22Rv1 (cell line): ENCODE data around the gene DHH.

ENCODE experiments used
- ZFX ChIP-seq: fragments of 450-650 bp; IDR thresholded peaks from 2 replicates; pipeline ENCODE4 v1.6.1; 2017; ENCODE audit warnings: antibody characterized with exemption, borderline replicate concordance
- TF ChIP-seq, protein P1 (sequence below): fragments of 450-650 bp; IDR thresholded peaks from 2 replicates; pipeline ENCODE4 v1.5.1; 2017; ENCODE audit warnings: mild to moderate bottlenecking

DNA sequence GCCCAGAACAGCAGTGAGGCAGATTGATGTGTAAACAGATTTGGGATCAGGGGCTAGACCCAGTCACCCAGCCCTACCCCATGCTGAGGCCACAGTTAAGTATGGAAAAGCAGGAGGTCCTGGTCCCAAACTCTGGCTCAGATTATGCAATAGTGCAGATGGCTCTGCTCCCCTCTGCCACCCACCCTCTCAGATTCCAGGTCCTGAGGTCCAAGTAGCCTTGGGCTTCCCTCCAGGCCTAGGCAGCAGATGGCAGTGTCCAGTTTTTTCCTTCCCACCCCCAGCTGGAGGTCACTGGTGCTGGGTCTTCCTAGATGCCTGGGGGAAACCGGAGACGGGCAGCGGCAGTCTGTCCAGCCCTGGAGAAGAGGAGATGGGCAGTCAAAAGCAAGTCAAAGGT, 2.8 kb upstream of the DHH start:
- TF ChIP-seq, protein P1, sequence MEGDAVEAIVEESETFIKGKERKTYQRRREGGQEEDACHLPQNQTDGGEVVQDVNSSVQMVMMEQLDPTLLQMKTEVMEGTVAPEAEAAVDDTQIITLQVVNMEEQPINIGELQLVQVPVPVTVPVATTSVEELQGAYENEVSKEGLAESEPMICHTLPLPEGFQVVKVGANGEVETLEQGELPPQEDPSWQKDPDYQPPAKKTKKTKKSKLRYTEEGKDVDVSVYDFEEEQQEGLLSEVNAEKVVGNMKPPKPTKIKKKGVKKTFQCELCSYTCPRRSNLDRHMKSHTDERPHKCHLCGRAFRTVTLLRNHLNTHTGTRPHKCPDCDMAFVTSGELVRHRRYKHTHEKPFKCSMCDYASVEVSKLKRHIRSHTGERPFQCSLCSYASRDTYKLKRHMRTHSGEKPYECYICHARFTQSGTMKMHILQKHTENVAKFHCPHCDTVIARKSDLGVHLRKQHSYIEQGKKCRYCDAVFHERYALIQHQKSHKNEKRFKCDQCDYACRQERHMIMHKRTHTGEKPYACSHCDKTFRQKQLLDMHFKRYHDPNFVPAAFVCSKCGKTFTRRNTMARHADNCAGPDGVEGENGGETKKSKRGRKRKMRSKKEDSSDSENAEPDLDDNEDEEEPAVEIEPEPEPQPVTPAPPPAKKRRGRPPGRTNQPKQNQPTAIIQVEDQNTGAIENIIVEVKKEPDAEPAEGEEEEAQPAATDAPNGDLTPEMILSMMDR = no peak
- TF ChIP-seq ZFX = no peak
